NT2/D1 (cell line): Measurements from ENCODE around the gene LTBR.

Source experiments
- SUZ12 ChIP-seq: IDR thresholded peaks from 2 replicates; pipeline ENCODE4 v1.6.1; 2011; ENCODE audit not compliant: insufficient read length, insufficient read depth; ENCODE audit errors: extremely low read depth
- YY1 ChIP-seq: IDR thresholded peaks from 2 replicates; pipeline ENCODE4 v1.6.1; 2011; ENCODE audit not compliant: insufficient read length, insufficient read depth

GRCh38 chr12:6354495-6355393 lies 29.2 kb upstream of the LTBR start:
- TF ChIP-seq SUZ12: no peak
- no peak for TF ChIP-seq YY1
